ENCODE data around the gene ALDH3B1.
A peak's percentile ranks its signal among the peaks of the same experiment; 100 is the strongest.

The ALDH3B1 gene

GRCh38 chr11:68014157-68014946 is 4.2 kb downstream of the ALDH3B1 start:
- no peak for DNase-seq

- no peak for DNase-seq
Observed at GRCh38 chr11:68014947-68015447, 4.9 kb downstream of the ALDH3B1 start.

DNA sequence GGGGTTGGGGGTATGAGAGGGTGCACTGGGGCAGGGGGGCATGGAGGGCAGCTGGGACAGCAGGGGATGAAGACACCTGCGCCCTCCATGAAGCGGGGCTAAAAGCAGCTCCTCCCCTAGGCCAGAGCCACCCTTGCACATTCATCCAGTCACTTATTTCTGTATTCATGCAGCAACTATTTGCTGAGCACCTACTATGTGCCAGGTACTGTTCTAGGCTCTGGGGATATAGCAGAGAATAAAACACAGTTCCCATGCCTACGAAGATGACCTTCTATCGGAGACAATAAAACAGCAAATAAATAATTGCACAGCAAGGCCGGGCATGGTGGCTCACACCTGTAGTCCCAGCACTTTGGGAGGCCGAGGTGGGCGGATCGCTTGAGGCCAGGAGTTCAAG is 5.3 kb downstream of the ALDH3B1 start:
- no peak for DNase-seq

DNA sequence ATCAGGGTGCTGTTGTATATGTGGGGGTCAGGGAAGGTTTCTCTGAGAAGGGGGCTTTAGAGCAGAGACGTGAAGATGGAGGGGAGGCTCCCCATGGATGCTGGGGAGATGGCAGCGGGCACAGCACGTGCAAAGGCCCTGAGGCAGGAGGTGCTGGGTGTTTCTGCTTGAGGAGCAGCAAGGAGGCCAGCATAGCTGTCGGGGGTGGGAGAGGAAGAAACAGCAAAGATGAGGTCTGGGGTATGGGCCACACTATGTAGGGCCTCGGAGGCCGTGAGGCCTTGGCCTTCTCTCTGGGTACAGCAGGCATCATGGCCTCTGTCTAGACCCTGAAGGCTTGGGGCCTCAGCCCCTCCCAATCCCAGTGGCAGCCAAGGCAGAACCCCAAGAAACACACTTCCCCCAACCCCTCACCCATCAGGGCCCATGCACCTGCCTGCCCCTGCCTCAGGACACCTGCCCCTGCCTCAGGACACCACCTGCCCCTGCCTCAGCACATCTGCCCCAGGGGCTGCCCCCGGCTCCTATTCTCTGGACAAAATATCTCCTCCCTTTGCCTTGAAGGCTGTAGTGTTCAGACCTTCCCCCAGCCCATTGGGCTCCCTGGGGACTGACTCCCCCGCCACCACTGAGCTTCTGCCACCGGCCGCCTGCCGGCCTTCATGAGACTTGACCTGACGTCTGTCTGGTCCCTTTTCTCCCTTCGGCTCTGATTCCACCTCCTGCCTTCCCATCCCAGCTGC is 6.2 kb downstream of the ALDH3B1 start:
- peak; percentile 74 for DNase-seq

DNA sequence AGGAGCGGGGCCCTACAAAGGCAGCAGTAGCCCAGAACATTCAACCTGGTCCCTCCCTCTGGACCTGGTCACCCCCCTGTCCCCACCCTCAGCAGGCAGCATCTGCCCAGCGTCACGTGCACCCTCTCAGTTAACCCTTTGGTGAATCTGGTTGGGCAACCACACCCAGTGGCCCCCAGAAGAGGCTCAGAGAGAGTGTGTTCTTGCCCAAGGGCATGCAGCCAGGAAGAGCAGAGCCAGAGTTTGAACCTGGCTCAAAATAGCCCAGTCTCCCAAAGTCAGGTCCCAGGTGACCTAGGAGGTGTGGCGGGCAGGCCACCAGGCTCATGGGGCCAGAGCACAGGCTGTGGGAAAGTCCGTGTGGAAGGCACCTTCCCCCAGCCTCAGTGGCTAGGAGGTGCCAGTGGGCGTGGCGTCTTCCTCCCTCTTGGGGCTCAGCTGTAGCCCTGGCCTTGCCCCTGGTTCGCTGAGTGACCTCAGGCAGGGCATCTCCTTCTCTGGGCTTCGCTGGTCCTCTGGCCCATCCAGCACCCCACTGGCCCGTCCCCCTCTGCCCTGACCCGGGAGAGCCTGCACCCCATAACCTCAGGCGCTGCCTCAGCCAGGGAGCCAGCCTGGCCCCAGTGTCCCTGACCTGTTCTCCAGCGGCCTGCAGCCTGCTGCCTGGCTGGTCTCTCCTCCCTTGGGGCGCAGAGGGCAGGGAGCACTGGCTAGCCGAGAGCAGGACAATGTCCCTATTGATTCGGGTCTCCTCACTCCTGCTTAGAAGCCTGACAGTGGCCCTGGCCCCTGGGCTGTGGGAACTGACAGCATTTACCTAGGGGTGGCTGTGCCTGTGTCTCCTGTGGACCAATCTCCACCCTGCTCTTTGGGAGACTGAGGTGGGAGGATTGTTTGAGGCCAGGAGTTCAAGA is 7.0 kb downstream of the ALDH3B1 start:
- no peak for DNase-seq

GRCh38 chr11:68017980-68018729 is 8.0 kb downstream of the ALDH3B1 start:
- no peak for DNase-seq

GRCh38 chr11:68018730-68019190 is 8.6 kb downstream of the ALDH3B1 start:
- DNase-seq = no peak

DNA sequence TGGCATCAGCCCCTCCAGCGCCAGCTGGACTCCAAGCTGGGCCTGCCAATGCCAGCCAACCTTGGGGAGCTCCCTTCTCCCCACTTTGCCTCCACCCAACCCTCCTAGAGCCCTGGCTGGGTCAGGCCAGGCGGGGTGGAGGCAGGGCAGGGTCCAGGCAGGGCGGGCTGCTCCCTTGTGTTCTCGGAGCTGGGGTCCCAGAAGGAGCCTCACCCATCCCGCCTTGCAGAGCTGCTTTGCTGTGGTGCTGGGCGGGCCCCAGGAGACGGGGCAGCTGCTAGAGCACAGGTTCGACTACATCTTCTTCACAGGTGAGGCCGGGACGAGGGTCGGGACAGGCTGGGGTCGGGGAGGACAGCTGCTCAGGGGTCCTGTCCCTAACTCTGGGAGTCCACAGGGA is 9.4 kb downstream of the ALDH3B1 start:
- no peak for DNase-seq

GRCh38 chr11:68020575-68020974 is 10.4 kb downstream of the ALDH3B1 start:
- DNase-seq = peak; percentile 71

- peak; percentile 57 for DNase-seq
Observed at GRCh38 chr11:68021167-68021787, 11.2 kb downstream of the ALDH3B1 start.

GRCh38 chr11:68022531-68022930 is 12.4 kb downstream of the ALDH3B1 start:
- no peak for DNase-seq

DNA sequence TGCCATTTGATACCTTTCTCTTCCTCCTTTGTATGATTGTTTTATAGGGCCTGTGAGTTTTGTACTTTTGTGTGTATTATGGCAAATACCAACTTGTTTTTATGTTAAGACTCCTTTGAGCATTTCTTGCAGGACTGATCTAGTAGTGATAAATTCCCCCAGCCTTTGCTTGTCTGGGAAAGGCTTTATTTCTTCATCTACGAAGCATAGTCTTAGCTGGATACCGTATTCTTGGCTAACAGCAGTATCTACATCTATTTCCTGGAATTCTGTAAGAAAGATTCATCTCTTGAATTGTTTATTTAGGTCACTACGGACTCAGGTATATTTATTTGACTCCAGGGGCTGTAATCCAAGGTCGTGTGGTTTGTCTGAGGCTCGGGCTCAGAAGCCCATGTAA is 14.4 kb downstream of the ALDH3B1 start:
- no peak for DNase-seq

GRCh38 chr11:68025047-68025446 is 14.9 kb downstream of the ALDH3B1 start:
- peak; percentile 80 for DNase-seq

DNA sequence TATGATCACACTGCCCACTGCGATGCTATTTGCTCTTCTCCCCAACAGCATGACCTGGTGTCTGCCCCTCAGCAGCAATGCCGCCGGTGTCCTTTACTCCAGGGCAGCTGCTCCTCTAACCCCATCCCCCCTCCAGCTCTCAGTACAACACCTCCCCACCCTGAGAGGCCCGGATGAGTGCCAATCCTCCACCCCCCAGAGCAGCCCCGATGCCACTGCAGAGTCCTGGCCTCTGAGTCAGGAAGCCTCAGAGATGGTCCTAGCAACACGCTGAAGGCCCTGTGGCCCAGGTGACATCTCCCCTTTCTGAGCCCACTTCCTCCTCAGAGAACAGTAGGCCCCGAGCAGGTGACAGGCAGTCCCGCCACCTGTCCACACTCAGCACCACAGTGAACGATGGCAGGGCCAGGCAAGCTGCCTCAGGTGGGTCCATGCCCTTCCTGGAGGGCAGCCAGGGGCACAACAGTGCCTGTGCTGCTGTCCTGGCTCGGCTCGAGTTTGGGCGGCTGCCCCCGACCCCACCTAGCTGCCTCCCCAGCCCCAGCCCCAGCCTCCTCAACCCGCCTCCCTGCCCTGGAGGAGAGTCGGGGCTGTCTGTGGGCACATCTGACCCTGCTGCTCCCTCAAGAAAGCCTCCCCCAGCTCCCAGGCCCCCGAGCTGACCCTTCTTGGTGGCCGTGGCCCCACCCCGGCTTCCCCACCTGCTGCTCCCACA is 16.4 kb downstream of the ALDH3B1 start:
- no peak for DNase-seq

- DNase-seq = no peak
Observed at GRCh38 chr11:68027667-68028066, 17.5 kb downstream of the ALDH3B1 start.

GRCh38 chr11:68028802-68029545 is 18.8 kb downstream of the ALDH3B1 start:
- DNase-seq = no peak

DNA sequence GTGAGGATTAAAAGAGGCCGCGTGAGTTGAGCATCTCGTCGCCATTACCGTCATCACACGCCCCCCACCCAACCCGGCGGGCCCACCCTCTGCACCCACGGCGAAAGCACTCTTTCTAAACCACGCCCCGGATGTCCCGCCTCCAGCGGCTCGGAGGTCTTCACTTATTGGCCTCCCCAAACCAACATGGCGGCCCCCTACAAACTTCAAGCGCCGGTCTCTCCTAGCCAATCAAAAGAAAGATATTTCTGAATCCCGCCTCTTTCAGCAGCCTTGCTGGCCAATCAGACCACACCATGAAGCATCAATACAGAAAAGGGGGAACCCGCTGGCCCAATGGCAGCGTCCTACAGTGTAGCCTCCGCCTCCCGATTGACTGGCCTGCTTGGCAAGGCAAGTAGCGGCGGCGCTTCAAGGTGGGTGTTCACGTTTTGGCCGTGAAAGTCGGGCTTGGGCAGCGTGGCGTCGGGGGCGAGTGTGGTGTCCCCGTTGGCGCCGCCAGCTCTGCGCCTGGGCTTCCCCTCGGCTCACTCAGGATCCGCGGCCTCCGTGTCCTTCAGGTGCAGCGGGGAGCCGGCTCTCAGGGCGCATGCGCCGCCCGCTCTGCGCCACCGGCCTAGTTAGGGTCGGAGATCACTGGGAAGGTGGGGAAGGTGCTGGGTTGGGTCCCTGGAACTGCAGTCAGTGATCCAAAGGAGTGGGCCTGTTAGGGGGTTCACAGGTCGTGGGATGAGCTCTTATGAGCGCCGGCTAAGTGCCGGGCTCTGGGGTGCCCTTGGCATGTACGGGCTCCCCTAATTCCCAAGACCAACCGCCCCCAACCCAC is 20.4 kb downstream of the ALDH3B1 start, which contains the start of gene NDUFS8:
Gene NDUFS8, plus strand, starts transcription at position 364 of the 826 bp plus-strand sequence. CDS start 1,471 bp downstream, outside the sequence.
- peak; percentile 100 for DNase-seq

DNA sequence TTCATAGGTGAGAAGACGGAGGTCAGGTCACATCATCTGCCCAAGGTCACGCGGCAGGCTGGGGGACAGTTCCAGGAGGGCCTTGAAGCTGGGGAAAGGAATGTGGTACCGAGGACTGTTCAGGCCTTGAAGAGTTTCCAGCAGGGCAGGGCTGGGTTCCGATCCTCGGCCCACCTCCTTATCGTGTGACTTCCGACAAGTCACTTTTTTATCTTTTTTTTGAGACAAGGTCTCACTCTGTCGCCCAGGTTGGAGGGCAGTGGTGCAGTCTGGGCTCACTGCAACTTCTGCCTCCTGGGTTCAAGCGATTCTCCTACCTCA is 21.0 kb downstream of the ALDH3B1 start:
- peak; percentile 92 for DNase-seq

DNA sequence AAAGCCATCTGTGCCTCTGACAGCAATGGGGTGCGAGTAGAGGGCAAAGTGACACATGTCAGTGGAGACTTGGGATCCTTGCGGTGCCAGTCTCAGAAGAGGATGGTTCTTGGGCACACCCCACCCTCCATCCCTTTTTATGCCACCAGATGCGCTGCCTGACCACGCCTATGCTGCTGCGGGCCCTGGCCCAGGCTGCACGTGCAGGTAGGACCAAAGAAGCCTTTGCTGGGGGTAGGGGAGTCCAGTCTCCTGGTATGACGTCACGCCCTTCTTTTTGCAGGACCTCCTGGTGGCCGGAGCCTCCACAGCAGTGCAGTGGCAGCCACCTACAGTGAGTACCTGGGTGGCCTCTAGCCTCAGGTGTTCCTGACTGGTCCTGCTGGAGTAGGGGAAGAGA is 21.9 kb downstream of the ALDH3B1 start:
- no peak for DNase-seq

Data from OCI-M1 (cell line).